RWPE1 (cell line): ENCODE results near the gene NUDT13.
"Not testable (repeated sequence)": the region's sequence is repeated elsewhere in the genome, so short reads cannot be mapped to it uniquely, and the experiment has no call there.

Experiments
- CTCF ChIA-PET: fragments of 350-600 bp; sonication (Branson Sonifier 250); formaldehyde crosslinking; extraction: SDS; loops from one replicate; lab custom pipeline; 2021; lab: Yijun Ruan, JAX
- POLR2A ChIA-PET: fragments of 400-600 bp; formaldehyde crosslinking; extraction: SDS; loops from one replicate; lab custom pipeline; 2020; ENCODE audit warnings: antibody characterized with exemption; ENCODE audit not compliant: low non-redundant PET; lab: Yijun Ruan, JAX
- DNase-seq: peaks from one replicate; pipeline ENCODE4 v3.0.0; 2012; ENCODE audit warnings: low spot score
- H3K27ac ChIP-seq: fragments of 450-650 bp; 2 replicates; pipeline ENCODE4 v1.5.1; 2017
- TF ChIP-seq, protein P1 (sequence below): fragments of 450-650 bp; conservative IDR thresholded peaks from 2 replicates; pipeline ENCODE4 v1.5.1; 2017; ENCODE audit warnings: low read depth, mild to moderate bottlenecking

Gene NUDT13

DNA sequence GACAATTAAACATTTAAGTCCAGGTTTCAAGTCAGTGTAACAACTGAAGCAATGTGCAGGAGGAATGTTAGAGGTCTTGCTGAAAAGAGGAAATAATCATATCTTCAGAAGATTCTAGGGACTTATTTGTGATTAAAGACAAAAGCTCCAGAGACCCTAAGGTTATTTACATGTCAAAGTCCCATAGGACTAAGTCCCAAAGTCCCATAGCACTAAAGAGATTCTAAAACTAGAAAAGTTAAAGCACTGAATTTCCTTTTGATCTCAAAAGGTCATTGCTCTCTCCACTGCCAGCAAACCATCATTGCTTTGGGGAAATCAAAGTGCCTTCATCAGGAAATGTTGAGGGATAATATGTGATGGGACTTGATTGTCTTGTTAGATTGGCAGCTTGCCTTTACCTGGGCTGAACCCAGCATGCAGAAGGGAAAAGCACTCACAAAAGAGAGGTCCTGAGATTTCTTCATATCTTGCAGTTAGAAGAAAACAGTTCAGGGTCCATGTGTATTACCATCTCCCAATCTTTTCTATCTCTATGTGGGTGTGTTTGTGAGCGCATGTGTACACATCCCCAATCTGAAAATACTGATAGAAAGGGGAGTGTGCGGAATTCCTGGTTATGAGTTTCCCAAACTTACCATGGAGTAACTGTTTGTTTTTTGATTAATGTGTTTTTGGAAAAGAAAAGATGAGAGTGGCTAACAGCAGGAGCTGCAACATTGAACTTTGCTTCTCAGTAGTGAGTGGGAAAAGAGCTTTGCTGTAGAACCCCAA, 21.8 kb downstream of the NUDT13 start:
- no peak overlapping the region for H3K27ac ChIP-seq
- DNase-seq, result no peak
- TF ChIP-seq, protein P1, sequence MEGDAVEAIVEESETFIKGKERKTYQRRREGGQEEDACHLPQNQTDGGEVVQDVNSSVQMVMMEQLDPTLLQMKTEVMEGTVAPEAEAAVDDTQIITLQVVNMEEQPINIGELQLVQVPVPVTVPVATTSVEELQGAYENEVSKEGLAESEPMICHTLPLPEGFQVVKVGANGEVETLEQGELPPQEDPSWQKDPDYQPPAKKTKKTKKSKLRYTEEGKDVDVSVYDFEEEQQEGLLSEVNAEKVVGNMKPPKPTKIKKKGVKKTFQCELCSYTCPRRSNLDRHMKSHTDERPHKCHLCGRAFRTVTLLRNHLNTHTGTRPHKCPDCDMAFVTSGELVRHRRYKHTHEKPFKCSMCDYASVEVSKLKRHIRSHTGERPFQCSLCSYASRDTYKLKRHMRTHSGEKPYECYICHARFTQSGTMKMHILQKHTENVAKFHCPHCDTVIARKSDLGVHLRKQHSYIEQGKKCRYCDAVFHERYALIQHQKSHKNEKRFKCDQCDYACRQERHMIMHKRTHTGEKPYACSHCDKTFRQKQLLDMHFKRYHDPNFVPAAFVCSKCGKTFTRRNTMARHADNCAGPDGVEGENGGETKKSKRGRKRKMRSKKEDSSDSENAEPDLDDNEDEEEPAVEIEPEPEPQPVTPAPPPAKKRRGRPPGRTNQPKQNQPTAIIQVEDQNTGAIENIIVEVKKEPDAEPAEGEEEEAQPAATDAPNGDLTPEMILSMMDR, result no peak
- ChIA-PET POLR2A (interaction anchor here (0.6 kb wide), 1 partner anchor 37 kb away, joined by 5 read pairs; no protein-coding TSS in a partner anchor), CTCF (interaction anchor here (0.6 to 1.0 kb wide), 3 partner anchors 13 to 168 kb away, joined by 3 read pairs; partner anchors contain the start of gene P4HA1)

DNA sequence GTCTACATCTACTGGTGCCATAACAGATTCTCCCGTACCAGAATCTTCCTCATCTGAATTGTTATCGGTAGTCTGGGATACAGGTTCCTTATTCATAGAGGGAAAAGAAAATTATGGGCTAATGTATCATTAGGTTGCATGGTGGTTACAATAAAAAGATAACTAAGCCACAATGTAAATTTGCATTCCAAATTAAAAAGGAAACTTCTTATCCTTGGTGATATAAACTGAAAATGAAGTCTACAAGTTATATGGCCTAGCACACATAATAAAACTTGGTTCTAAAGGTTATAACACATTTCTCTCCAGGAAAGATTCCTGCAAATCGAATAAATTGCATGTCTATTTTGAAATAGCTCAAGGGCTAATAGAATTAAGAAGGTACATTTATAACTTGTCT, 24.5 kb downstream of the NUDT13 start:
- H3K27ac ChIP-seq, result no peak overlapping the region
- no peak for DNase-seq
- TF ChIP-seq, protein P1, result no peak
- ChIA-PET CTCF (no interaction called here), POLR2A (no interaction called here)

DNA sequence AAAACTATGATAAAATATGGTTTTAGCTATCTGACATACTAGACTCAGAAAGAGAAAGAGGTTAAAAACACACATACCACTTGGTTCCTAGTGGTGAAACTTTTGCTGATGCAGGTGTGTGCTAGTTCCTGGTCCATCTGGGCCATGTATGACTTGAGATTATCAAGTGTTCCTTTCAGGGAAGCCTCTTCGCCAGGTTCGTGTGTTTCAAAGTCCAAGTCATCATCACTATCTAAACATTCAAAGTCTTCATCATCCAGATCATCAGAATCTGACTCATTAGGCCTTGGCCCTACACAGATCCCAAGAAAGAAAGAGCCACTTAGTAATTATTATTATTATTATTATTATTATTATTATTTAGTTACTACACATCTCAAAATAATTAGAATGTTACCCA, 26.4 kb downstream of the NUDT13 start:
- H3K27ac ChIP-seq, result no peak overlapping the region
- DNase-seq, result no peak
- TF ChIP-seq, protein P1, result no peak
- POLR2A ChIA-PET, result no interaction called here
- CTCF ChIA-PET, result interaction anchor here (0.6 to 1.6 kb wide), 3 partner anchors 22 to 860 kb away, joined by 3 to 7 read pairs (median 3); no protein-coding TSS in a partner anchor

DNA sequence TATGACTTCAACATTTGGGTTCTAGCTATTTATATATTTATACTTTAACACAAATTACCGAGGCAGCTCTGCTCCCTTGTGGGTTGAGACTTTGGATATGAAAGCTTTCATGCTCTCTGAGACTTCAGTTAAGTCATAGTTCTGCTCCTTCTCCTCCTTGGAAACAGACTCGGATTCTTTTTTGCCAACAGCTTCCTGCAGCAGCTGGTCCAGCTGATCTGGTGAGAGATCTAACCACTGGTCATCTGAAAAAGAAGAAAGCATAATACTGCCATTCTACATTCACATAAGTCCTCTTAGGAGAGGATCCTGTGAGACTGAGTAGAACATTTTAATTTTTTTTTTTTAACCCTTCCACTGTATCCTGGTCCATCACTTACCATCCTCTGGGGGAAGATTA, 29.0 kb downstream of the NUDT13 start:
- CTCF ChIA-PET, result interaction anchor here (0.6 to 0.9 kb wide), 2 partner anchors 44 to 446 kb away, joined by 4 to 5 read pairs; no protein-coding TSS in a partner anchor
- POLR2A ChIA-PET, result interaction anchor here (0.7 kb wide), 1 partner anchor 28 kb away, joined by 3 read pairs; no protein-coding TSS in a partner anchor
- H3K27ac ChIP-seq, result no peak overlapping the region
- TF ChIP-seq, protein P1, result no peak
- no peak for DNase-seq

DNA sequence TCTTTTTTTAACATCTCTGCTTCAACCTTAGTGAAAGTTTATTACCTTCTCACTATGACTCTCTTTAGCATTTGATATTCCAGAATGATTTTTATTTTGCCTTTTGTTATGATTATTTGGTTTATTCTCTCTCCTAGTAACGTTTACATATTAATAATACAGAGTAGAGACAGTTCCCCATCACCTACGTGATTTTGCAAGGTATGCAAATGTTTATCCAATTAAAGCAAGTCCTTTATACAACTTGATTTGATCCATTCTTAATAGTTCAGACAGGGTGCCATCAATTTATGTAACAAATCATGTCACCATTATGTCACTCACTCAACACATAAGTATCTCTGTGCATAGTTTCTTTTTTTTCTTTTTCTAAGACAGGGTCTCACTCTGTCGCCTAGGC, 31.3 kb downstream of the NUDT13 start:
- ChIA-PET CTCF (no interaction called here), POLR2A (no interaction called here)
- TF ChIP-seq, protein P1, result no peak
- no peak for DNase-seq
- no peak overlapping the region for H3K27ac ChIP-seq

DNA sequence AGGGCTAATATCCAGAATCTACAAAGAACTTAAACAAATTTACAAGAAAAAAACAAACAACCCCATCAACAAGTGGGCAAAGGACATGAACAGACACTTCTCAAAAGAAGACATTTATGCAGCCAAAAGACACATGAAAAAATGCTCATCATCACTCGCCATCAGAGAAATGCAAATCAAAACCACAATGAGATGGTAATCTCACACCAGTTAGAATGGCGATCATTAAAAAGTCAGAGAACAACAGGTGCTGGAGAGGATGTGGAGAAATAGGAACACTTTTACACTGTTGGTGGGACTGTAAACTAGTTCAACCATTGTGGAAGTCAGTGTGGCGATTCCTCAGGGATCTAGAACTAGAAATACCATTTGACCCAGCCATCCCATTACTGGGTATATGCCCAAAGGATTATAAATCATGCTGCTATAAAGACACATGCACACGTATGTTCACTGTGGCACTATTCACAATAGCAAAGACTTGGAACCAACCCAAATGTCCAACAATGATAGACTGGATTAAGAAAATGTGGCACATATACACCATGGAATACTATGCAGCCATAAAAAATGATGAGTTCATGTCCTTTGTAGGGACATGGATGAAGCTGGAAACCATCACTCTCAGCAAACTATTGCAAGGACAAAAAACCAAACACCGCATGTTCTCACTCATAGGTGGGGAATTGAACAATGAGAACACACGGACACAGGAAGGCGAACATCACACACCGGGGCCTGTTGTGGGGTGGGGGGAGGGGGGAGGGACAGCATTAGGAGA, 40.6 kb downstream of the NUDT13 start:
- DNase-seq, POLR2A ChIA-PET, H3K27ac ChIP-seq: not testable (repeated sequence)
- CTCF ChIA-PET, result interaction anchor here (1.0 kb wide), 1 partner anchor 8 kb away, joined by 3 read pairs; no protein-coding TSS in a partner anchor
